GM23248 (cell line): ENCODE data around the gene PITPNB. TPM values are rescaled to one million over a fixed set of nuclear protein-coding genes. Genes with fewer than 3 reads are reported as not detected.
A peak's percentile ranks its signal among the peaks of the same experiment; 100 is the strongest.

ENCODE experiments used
- DNase-seq: peaks from one replicate; pipeline ENCODE4 v3.0.0-alpha.2; 2015
- H2AFZ ChIP-seq: fragments of 200-600 bp; sonication (generic); 2 replicates; pipeline ENCODE4 v1.6.1; 2016; ENCODE audit warnings: antibody characterized with exemption
- H3F3A ChIP-seq: fragments of 200-600 bp; sonication (generic); 2 replicates; pipeline ENCODE4 v1.6.1; 2016; ENCODE audit warnings: mild to moderate bottlenecking, antibody characterized with exemption, mixed run types; ENCODE audit not compliant: insufficient read depth
- H3K27ac ChIP-seq: fragments of 200-600 bp; sonication (generic); 2 replicates; pipeline ENCODE4 v1.5.1; 2016; ENCODE audit warnings: mild to moderate bottlenecking
- H3K27me3 ChIP-seq: fragments of 200-600 bp; sonication (generic); replicated peaks from 2 replicates; pipeline ENCODE4 v1.6.1; 2016; ENCODE audit warnings: mild to moderate bottlenecking; ENCODE audit not compliant: insufficient read depth
- H3K36me3 ChIP-seq: fragments of 200-600 bp; sonication (generic); 2 replicates; pipeline ENCODE4 v1.6.1; 2016; ENCODE audit warnings: low read depth, mild to moderate bottlenecking
- H3K4me1 ChIP-seq: fragments of 200-600 bp; sonication (generic); 2 replicates; pipeline ENCODE4 v1.6.1; 2016; ENCODE audit warnings: mild to moderate bottlenecking; ENCODE audit not compliant: insufficient read depth
- H3K4me2 ChIP-seq: fragments of 200-600 bp; sonication (generic); one replicate; pipeline ENCODE4 v1.6.1; 2016; ENCODE audit warnings: mild to moderate bottlenecking; ENCODE audit not compliant: unreplicated experiment
- H3K4me3 ChIP-seq: fragments of 200-600 bp; sonication (generic); 2 replicates; pipeline ENCODE4 v1.5.1; 2016; ENCODE audit warnings: mild to moderate bottlenecking
- H3K79me2 ChIP-seq: fragments of 200-600 bp; sonication (generic); 2 replicates; pipeline ENCODE4 v1.6.1; 2016; ENCODE audit warnings: mild to moderate bottlenecking; ENCODE audit not compliant: insufficient read depth
- H3K9ac ChIP-seq: fragments of 200-600 bp; sonication (generic); 2 replicates; pipeline ENCODE4 v1.6.1; 2016; ENCODE audit warnings: mild to moderate bottlenecking
- H3K9me2 ChIP-seq: fragments of 200-600 bp; sonication (generic); 2 replicates; pipeline ENCODE4 v1.6.1; 2016; ENCODE audit warnings: mixed run types, mild to moderate bottlenecking, moderate library complexity; ENCODE audit not compliant: insufficient read depth
- H3K9me3 ChIP-seq: fragments of 200-600 bp; sonication (generic); one replicate; pipeline ENCODE4 v1.6.1; 2017; ENCODE audit warnings: low read depth
- H4K20me1 ChIP-seq: fragments of 200-600 bp; sonication (generic); 2 replicates; pipeline ENCODE4 v1.6.0; 2016; ENCODE audit not compliant: insufficient read depth
- EZH2 ChIP-seq: fragments of 200-600 bp; sonication (generic); IDR thresholded peaks from 2 replicates; pipeline ENCODE4 v1.6.1; 2018; ENCODE audit warnings: antibody characterized with exemption, mild to moderate bottlenecking; ENCODE audit not compliant: insufficient read depth, poor library complexity, severe bottlenecking
- EZH2phosphoT487 ChIP-seq: fragments of 200-600 bp; sonication (generic); IDR thresholded peaks from 2 replicates; pipeline ENCODE4 v1.6.1; 2018; ENCODE audit warnings: antibody characterized with exemption, moderate library complexity, mild to moderate bottlenecking, low read depth; ENCODE audit not compliant: insufficient read depth
- WGBS, 2 experiments: methylation state at CpG; one replicate each; pipeline ENCODE4 v1.1.6; 2015 to 2017; ENCODE audit warnings: low lambda C conversion rate in 2 of 2, low coverage in 1 of 2; ENCODE audit errors: missing lambda C conversion rate in 2 of 2; 5-methylcytosine and 5-hydroxymethylcytosine counted together
- in situ Hi-C: fragments of 300-500 bp; cut with MboI; formaldehyde crosslinking; loops from 2 replicates; pipeline ENCODE4 v1.15.0; 2020
- polyA plus RNA-seq: library from polyadenylated mRNA; unstranded; fragments of >200 nt; fragmentation: Nextera tagmentation; extraction: Ambion mirVana; gene quantifications from 2 replicates; pipeline ENCODE4 v1.2.1, GENCODE V29; 2016
- total RNA-seq: library from RNA; depleted of rRNA; stranded (reverse); fragments of >200 nt; shearing (Covaris generic); gene quantifications from 2 replicates; pipeline ENCODE4 v1.2.3, GENCODE V29; 2014

The PITPNB gene
- total and polyA plus RNA-seq, 2 experiments from 2014 or later = 17.7 to 82.1 TPM

DNA sequence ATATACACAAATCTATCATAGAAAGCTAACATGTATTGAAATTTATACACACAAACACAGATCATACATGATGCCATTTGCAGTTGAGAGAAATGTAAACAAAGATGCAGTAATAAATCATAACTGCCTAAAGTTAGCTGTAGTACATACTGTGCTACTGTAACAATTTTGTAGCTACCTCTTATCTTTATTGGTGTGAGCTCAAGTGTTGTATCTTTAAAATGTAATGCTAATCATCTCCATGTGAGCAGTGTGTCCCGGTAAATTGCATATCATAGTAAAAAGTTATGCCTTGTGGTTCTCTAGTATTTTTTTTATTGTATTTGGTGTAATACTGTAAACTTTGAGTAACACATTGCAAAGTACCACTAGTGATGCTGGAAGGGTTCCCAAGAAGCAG is 16.8 kb upstream of the PITPNB start:
- H3K79me2 ChIP-seq = no peaks in the 10 kb centered on the region
- 89 to 96% methylated on average over 1 of the region's 1 CpG for WGBS, 2 experiments
- no peaks in the 10 kb centered on the region for H4K20me1 ChIP-seq
- no peak overlapping the region for H2AFZ ChIP-seq
- no peak overlapping the region for H3K27ac ChIP-seq
- DNase-seq = no peak
- TF ChIP-seq EZH2phosphoT487 (no peak), EZH2 (no peak)
- H3F3A ChIP-seq = peaks cover 3% of the 10 kb centered on the region
- no peaks in the 10 kb centered on the region for H3K9me3 ChIP-seq
- in situ Hi-C loops = no loop called here
- H3K9me2 ChIP-seq = no peaks in the 10 kb centered on the region
- H3K36me3 ChIP-seq = no peaks in the 10 kb centered on the region
- H3K27me3 ChIP-seq = no peaks in the 10 kb centered on the region
- peaks cover 1% of the 10 kb centered on the region for H3K4me1 ChIP-seq
- H3K4me3 ChIP-seq = no peak overlapping the region
- H3K9ac ChIP-seq = no peak overlapping the region
- H3K4me2 ChIP-seq = no peak overlapping the region

DNA sequence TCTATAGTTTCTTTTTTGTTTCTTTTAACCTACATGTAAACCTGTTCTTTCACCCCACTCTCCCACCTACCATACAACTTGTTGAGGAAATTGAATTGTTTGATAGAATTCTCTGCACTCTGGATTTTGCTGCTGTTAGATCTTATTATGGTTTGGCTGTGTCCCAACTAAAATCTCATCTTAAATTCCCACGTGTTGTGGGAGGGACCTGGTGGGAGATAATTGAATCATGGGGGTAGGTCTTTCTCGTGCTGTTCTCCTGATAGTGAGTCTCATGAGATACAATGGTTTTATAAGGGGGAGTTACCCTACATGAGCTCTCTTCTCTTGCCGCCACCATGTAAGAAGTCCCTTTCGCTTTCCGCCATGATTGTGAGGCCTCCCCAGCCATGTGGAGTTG is 15.0 kb upstream of the PITPNB start:
- no peak for DNase-seq
- H4K20me1 ChIP-seq = no peaks in the 10 kb centered on the region
- no peaks in the 10 kb centered on the region for H3K36me3 ChIP-seq
- H2AFZ ChIP-seq = no peak overlapping the region
- in situ Hi-C loops = no loop called here
- no peaks in the 10 kb centered on the region for H3K79me2 ChIP-seq
- H3K4me1 ChIP-seq = peaks cover 13% of the 10 kb centered on the region
- no peak for TF ChIP-seq EZH2phosphoT487
- no peak for TF ChIP-seq EZH2
- no peak overlapping the region for H3K4me2 ChIP-seq
- 78 to 79% methylated on average over 5 of the region's 5 CpGs for WGBS, 2 experiments
- no peaks in the 10 kb centered on the region for H3K27me3 ChIP-seq
- H3K9me2 ChIP-seq = no peaks in the 10 kb centered on the region
- no peak overlapping the region for H3K27ac ChIP-seq
- peaks cover 18% of the 10 kb centered on the region for H3F3A ChIP-seq
- no peak overlapping the region for H3K4me3 ChIP-seq
- no peak overlapping the region for H3K9ac ChIP-seq
- H3K9me3 ChIP-seq = no peaks in the 10 kb centered on the region

GRCh38 chr22:27933186-27933983 is 14.3 kb upstream of the PITPNB start:
- Histone ChIP-seq H2AFZ (no peak overlapping the region), H4K20me1 (no peaks in the 10 kb centered on the region), H3F3A (peaks cover 18% of the 10 kb centered on the region), H3K36me3 (no peaks in the 10 kb centered on the region), H3K79me2 (no peaks in the 10 kb centered on the region), H3K9me2 (no peaks in the 10 kb centered on the region), H3K9ac (no peak overlapping the region), H3K27ac (no peak overlapping the region), H3K4me1 (peaks cover 13% of the 10 kb centered on the region), H3K9me3 (no peaks in the 10 kb centered on the region), H3K4me3 (no peak overlapping the region), H3K4me2 (no peak overlapping the region), H3K27me3 (no peaks in the 10 kb centered on the region)
- no peak for DNase-seq
- 92 to 93% methylated on average over 9 of the region's 9 CpGs for WGBS, 2 experiments
- in situ Hi-C loops = no loop called here
- TF ChIP-seq EZH2 (no peak), EZH2phosphoT487 (no peak)

DNA sequence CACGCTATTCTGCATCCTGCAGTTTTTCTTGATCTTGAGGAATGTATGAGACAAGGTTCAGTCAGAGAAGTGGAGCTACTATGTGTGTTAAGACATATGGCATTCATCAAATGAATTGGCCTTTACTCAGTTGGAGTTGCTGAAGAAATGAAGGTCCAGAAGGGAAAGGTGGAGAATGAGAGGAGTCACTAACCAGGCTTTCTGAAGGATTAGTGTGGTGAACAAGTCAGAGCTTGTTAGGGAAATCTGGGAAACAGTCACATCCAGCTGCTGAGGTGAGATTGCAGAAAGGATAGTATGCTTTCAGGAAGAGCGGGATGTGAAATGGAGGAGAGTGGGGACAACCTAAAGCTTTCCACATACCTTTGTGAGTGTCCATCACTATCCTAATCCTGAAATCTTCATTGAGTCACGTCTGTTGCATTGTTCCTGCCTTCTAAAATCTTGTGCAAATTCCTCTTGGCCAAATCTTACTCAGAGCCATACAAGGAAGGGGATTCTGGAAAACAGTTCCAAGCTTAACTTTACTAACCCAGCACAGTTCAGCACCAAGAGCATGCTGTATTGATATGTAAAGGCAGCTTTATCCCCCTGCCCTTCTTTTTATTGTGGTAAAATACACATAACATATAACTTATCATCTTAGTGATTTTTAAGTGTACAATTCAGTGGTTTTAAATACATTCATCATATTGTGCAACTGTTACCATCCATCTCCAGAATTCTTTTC is 11.4 kb upstream of the PITPNB start:
- no peaks in the 10 kb centered on the region for H4K20me1 ChIP-seq
- peak; percentile 49 for DNase-seq
- in situ Hi-C loops = no loop called here
- H3K4me1 ChIP-seq = peaks cover 13% of the 10 kb centered on the region
- H2AFZ ChIP-seq = 0 out of 2 replicates have a peak overlapping the region, but pooled peaks have one; percentile 9
- peaks cover 18% of the 10 kb centered on the region for H3F3A ChIP-seq
- TF ChIP-seq EZH2 = no peak
- TF ChIP-seq EZH2phosphoT487 = no peak
- H3K79me2 ChIP-seq = no peaks in the 10 kb centered on the region
- H3K9me2 ChIP-seq = no peaks in the 10 kb centered on the region
- no peaks in the 10 kb centered on the region for H3K9me3 ChIP-seq
- peak overlapping the region; percentile 13; the same call in 1 of the 2 replicates for H3K27ac ChIP-seq
- no peaks in the 10 kb centered on the region for H3K36me3 ChIP-seq
- H3K4me2 ChIP-seq = peak overlapping the region; percentile 18
- H3K27me3 ChIP-seq = no peaks in the 10 kb centered on the region
- H3K9ac ChIP-seq = no peak overlapping the region
- no peak overlapping the region for H3K4me3 ChIP-seq
- WGBS, 2 experiments = 32 to 34% methylated on average over 3 of the region's 3 CpGs
